GM12891 (cell line): ENCODE measurements around the gene SCAP.

Source experiments
- POLR2A ChIP-seq: IDR thresholded peaks from 2 replicates; pipeline ENCODE4 v1.6.1; 2011; ENCODE audit warnings: low read depth, low read length, control low read depth
- POLR2AphosphoS5 ChIP-seq: IDR thresholded peaks from 2 replicates; pipeline ENCODE4 v1.6.1; 2011; ENCODE audit warnings: low read depth, low read length, control low read depth
- POU2F2 ChIP-seq: IDR thresholded peaks from 2 replicates; pipeline ENCODE4 v1.6.1; 2011; ENCODE audit warnings: low read depth, mild to moderate bottlenecking, control low read depth, low read length, moderate library complexity

- TF ChIP-seq POU2F2 = no peak
- no peak for TF ChIP-seq POLR2A
- TF ChIP-seq POLR2AphosphoS5 = no peak
These were observed 104.6 kb downstream of the SCAP start for GRCh38 chr3:47370887-47371697.
